Psoas muscle (tissue), 8 donors: Measurements from ENCODE around the gene DHCR24. TPM values are rescaled to one million over a fixed set of nuclear protein-coding genes. Genes with fewer than 3 reads are reported as not detected.

ENCODE experiments used
- ATAC-seq, 4 donors: fragments of 200-7000 bp; cut with Tn5 transposase; one replicate each; pipeline ENCODE4 v1.9.1; 2020; ENCODE audit warnings: moderate library complexity in 3 of 4, mild to moderate bottlenecking in 2 of 4
- DNase-seq, 2 donors: peaks; one replicate each; pipeline ENCODE4 v3.0.0-alpha.2; 2020
- H3K27ac ChIP-seq: fragments of 200-600 bp; one replicate; pipeline ENCODE4 v1.8.0; 2022
- H3K27me3 ChIP-seq, 3 donors: fragments of 200-600 bp in 1 of 3; one replicate each; pipeline versions ENCODE4 v1.6.1 to v1.8.0; 2013 to 2022; ENCODE audit warnings: low read length in 2 of 3, mild to moderate bottlenecking in 2 of 3, moderate library complexity in 1 of 3; ENCODE audit not compliant: insufficient read depth in 3 of 3
- H3K36me3 ChIP-seq, 2 donors: fragments of 200-600 bp in 1 of 2; one replicate each; pipeline versions ENCODE4 v1.6.1 to v1.8.0; 2013 to 2022; ENCODE audit warnings: low read depth in 1 of 2, mild to moderate bottlenecking in 1 of 2, moderate library complexity in 1 of 2; ENCODE audit not compliant: insufficient read depth in 1 of 2
- H3K4me1 ChIP-seq: fragments of 200-600 bp; one replicate; pipeline ENCODE4 v1.8.0; 2022
- H3K4me3 ChIP-seq: fragments of 200-600 bp; one replicate; pipeline ENCODE4 v1.8.0; 2022; ENCODE audit warnings: mild to moderate bottlenecking
- H3K9me3 ChIP-seq: fragments of 200-600 bp; one replicate; pipeline ENCODE4 v1.8.0; 2022
- CTCF ChIP-seq: fragments of 200-600 bp; IDR thresholded peaks from one replicate; pipeline ENCODE4 v1.8.0; 2022; ENCODE audit warnings: antibody characterized with exemption
- WGBS, 3 donors: extraction: QIAGEN DNeasy Blood & Tissue Kit; methylation state at CpG; one replicate each; pipeline versions ENCODE4 v1.1.6 to v1.1.7; 2013; 5-methylcytosine and 5-hydroxymethylcytosine counted together
- intact Hi-C, 2 donors: fragments of 100-400 bp; cut with DNase I; formaldehyde crosslinking; loops; one replicate each; pipeline versions ENCODE4 v1.11.0 to v1.14.2; 2022
- polyA plus RNA-seq, 3 donors: library from polyadenylated mRNA; stranded (reverse); fragments of 200-250 nt; gene quantifications; one replicate each; pipeline ENCODE4 v1.2.3, GENCODE V29; 2013
- total RNA-seq, 4 donors: library from RNA; stranded (reverse); fragmentation: NEBNext Ultra II Directional in 2 of 4; extraction: Animal tissue kit (Norgen Biotek cat#: 25700) in 2 of 4; gene quantifications; one replicate each; pipeline versions ENCODE4 v1.2.1 to v1.2.4, GENCODE V29; 2021 to 2023
- donor health status: healthy with polysubstance abuse.
- donor health status: DM: no; HTN: no; CAD: no; lungs with moderate emphysema.
- donor health status: Bipolar disorder and iron deficiency.
- donor health status: healthy.
- donor health status: DM: yes; HTN: yes; CAD: no.
- donor health status: DM: no; HTN: no; CAD: no.
- donor health status: DM: no; HTN: no; CAD: no.
- donor health status: DM: yes; HTN: yes; CAD: no.

Gene DHCR24
- total and polyA plus RNA-seq, 7 donors, result 8.8 to 215 (median 117) TPM

GRCh38 chr1:54804471-54805132, 82.4 kb downstream of the DHCR24 start:
- no peak for TF ChIP-seq CTCF
- no peak for DNase-seq
- intact Hi-C loops, result no loop called here
- Histone ChIP-seq H3K27me3 (peaks cover 0 to 26% (median 2%) of the 10 kb centered on the region in 3 donors), H3K4me1 (peaks cover 5% of the 10 kb centered on the region), H3K36me3 (no peaks in the 10 kb centered on the region), H3K27ac (no peak overlapping the region), H3K4me3 (no peak overlapping the region), H3K9me3 (no peaks in the 10 kb centered on the region)
- WGBS, 3 donors, result 86 to 93% (median 89%) methylated on average over 6 of the region's 6 CpGs
- ATAC-seq, result no peak

GRCh38 chr1:54803761-54804470, 83.1 kb downstream of the DHCR24 start:
- H3K36me3 ChIP-seq, result no peaks in the 10 kb centered on the region
- H3K4me3 ChIP-seq, result no peak overlapping the region
- DNase-seq, result peak in 1 of 2 donors; percentile 52
- WGBS, 3 donors, result 43 to 63% (median 54%) methylated on average over 4 of the region's 4 CpGs
- H3K27ac ChIP-seq, result no peak overlapping the region
- ATAC-seq, result peak in 1 of 4 donors; percentile 50
- no peak for TF ChIP-seq CTCF
- H3K27me3 ChIP-seq, result peaks cover 0 to 26% (median 2%) of the 10 kb centered on the region in 3 donors
- H3K9me3 ChIP-seq, result no peaks in the 10 kb centered on the region
- intact Hi-C loops, result no loop called here
- peaks cover 5% of the 10 kb centered on the region for H3K4me1 ChIP-seq

GRCh38 chr1:54800899-54801759, 85.9 kb downstream of the DHCR24 start, which contains the start of gene TTC22:
TTC22 (minus strand) TSS chr1:54801323; CDS start chr1:54801163, 160 bp downstream.
- DNase-seq (peak; percentile 27 to 65), ATAC-seq (peak; percentile 44 to 86 (median 62))
- Histone ChIP-seq H3K27ac (no peak within 1 kb of the TSS), H3K27me3 (peaks cover 0 to 26% (median 2%) of the 10 kb centered on the region in 3 donors), H3K36me3 (no peaks in the 10 kb centered on the region), H3K4me1 (peaks cover 5% of the 10 kb centered on the region), H3K9me3 (no peaks in the 10 kb centered on the region), H3K4me3 (peak within 1 kb of the TSS; percentile 52)
- WGBS, 3 donors, result 8 to 11% (median 9%) methylated on average over 49 to 58 of the region's 58 CpGs
- intact Hi-C loops, result no loop called here
- TF ChIP-seq CTCF, result no peak

GRCh38 chr1:54800041-54800898, 86.7 kb downstream of the DHCR24 start:
- Histone ChIP-seq H3K27ac (no peak overlapping the region), H3K9me3 (no peaks in the 10 kb centered on the region), H3K4me1 (peaks cover 5% of the 10 kb centered on the region), H3K27me3 (peaks cover 0 to 26% (median 2%) of the 10 kb centered on the region in 3 donors), H3K4me3 (peak overlapping the region; percentile 52), H3K36me3 (no peaks in the 10 kb centered on the region)
- TF ChIP-seq CTCF, result no peak
- ATAC-seq, result peak in 2 of 4 donors; percentile 13 to 27
- intact Hi-C loops, result no loop called here
- WGBS, 3 donors, result 36 to 38% (median 37%) methylated on average over 31 to 39 of the region's 39 CpGs
- peak in 1 of 2 donors; percentile 51 for DNase-seq
